GM21367 (cell line): ENCODE measurements around the gene ZFP36.
"Not testable (repeated sequence)": the region's sequence is repeated elsewhere in the genome, so short reads cannot be mapped to it uniquely, and the experiment has no call there.

Experiments
- ATAC-seq: cut with Tn5 transposase; IDR thresholded peaks from one replicate; pipeline ENCODE4 v1.9.1; 2021; ENCODE audit not compliant: unreplicated experiment

The ZFP36 gene

GRCh38 chr19:39444598-39445195 lies 38.0 kb downstream of the ZFP36 start:
- no peak for ATAC-seq

GRCh38 chr19:39445196-39446111 lies 38.8 kb downstream of the ZFP36 start, which contains the start of gene SUPT5H:
Gene SUPT5H (plus strand): TSS chr19:39445582. CDS start chr19:39445891, 309 bp downstream.
- peak; percentile 62 for ATAC-seq

- no peak for ATAC-seq
Measured at GRCh38 chr19:39446365-39447084, 39.9 kb downstream of the ZFP36 start.

DNA sequence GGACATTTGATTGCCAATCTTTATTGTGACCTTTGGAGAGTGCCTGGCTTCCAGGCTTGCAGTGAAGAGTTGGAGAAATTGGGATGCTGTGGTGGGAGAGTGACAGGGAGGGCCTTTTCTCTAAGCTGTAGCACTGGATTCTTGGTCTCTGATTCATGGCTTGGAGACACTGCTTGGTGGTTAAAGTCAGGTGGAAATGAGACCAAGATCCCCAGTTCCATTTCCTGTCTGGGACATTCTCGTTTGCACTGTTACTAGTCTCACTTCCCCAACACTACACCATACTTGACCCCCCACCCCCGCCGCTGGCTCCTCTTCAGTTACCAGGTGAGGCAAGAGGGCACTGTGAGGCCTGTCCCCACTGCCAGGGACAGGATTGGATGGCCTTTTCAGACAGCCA lies 41.6 kb downstream of the ZFP36 start:
- no peak for ATAC-seq

DNA sequence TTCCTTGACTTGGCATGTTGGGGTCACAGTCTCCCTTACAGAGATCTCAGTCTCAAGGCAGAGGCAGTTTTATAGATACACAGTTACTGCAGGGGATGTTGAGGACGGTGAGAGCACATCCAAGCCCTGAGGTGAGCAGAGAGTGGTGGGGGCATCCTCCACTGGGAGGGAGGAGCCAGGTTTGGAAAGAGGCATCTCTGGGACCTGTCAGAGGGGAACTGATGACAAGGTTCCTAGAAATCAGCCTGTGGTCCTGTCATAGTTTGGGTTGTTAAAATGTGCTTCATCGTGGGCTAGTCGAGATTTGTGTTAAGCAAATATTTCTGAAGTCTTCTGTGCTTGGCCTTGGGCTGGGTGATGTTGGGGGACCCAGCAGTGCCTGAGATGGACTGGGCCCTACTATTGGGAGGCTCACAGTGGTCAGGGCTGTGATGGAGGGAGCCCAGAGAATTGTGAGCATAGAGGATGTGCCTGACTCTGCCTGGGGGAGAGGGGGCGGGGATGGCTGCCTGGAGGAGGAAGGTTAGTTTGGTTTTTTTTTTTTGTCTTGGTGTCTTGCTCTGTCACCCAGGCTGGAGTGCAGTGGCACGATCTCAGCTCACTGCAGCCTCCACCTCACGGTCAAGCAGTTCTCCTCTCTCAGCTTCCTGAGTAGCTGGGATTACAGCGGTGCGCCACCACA lies 42.6 kb downstream of the ZFP36 start:
- ATAC-seq, result no peak

DNA sequence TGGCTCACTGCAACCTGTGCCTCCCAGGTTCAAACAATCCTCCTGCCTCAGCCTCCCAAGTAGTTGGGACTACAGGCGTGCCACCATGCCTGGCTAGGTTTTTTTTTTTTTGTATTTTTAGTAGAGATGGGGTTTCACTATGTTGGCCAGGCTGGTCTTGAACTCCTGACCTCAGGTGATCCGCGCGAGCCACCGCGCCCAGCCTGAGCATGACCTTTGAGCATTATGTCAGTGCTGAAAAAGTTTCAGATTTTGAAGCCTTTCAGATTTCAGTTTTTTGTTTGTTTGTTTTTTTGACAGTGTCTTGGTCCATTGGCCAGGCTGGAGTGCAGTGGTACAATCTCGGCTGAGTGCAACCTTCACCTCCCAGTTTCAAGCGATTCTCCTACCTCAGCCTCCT lies 44.6 kb downstream of the ZFP36 start:
- not testable (repeated sequence) for ATAC-seq
